ENCODE results near the gene MIGA2. TPM values are rescaled to one million over a fixed set of nuclear protein-coding genes. Genes with fewer than 3 reads are reported as not detected.

The MIGA2 gene
- total RNA-seq, 2 experiments from 2014 or later: 27.7 to 37.7 TPM

- DNase-seq (ENCODE audit: low spot score): no peak
- intact Hi-C loops (cut with micrococcal nuclease; ENCODE audit: unreplicated experiment): no loop called here
- peak overlapping the region; percentile 95 for H3K4me3 ChIP-seq (ENCODE audit: low read depth, low read length, poor library complexity, severe bottlenecking)
- ChIA-PET POLR2A (no interaction called here), CTCF (ENCODE audit: unreplicated experiment) (interaction anchor here (1.0 kb wide), 1 partner anchor 10 kb away, joined by 6 read pairs; the partner anchor contains the start of gene SH3GLB2)
- TF ChIP-seq EZH2phosphoT487 (IDR thresholded peaks at IDR 0.05; ENCODE audit: borderline replicate concordance, low read depth, low read length): no peak
- TF ChIP-seq CTCF (conservative IDR thresholded peaks at IDR 0.05; ENCODE audit: low read length): no peak
- no TSS peak for BruUV-seq (replicated peaks)
- no peak overlapping the region for H3K27ac ChIP-seq (ENCODE audit: low read depth, low read length, poor library complexity, severe bottlenecking)
- H3K4me1 ChIP-seq (ENCODE audit: insufficient read depth, low read length, poor library complexity, severe bottlenecking): peaks cover 22% of the 10 kb centered on the region
- peaks cover 17% of the 10 kb centered on the region for H3K79me2 ChIP-seq (ENCODE audit: insufficient read depth, low read depth, low read length)
- no peaks in the 10 kb centered on the region for H3K9me2 ChIP-seq (ENCODE audit: insufficient read depth, low read length)
- H3K36me3 ChIP-seq (ENCODE audit: insufficient read depth, low read length): peaks cover 22% of the 10 kb centered on the region
- H4K20me1 ChIP-seq (ENCODE audit: insufficient read depth, low read length): peaks cover 4% of the 10 kb centered on the region; the same call in 1 of the 2 replicates
- no peak overlapping the region for H2AFZ ChIP-seq (ENCODE audit: low read length)
- H3K9me3 ChIP-seq (ENCODE audit: low read length): no peaks in the 10 kb centered on the region
- peak overlapping the region; percentile 98 for H3K4me2 ChIP-seq (ENCODE audit: low read length)
Measured at GRCh38 chr9:129037767-129038098, 1.3 kb downstream of the MIGA2 start.

- POLR2A ChIA-PET: interaction anchor here (0.6 to 1.2 kb wide), 3 partner anchors 28 to 103 kb away, joined by 3 to 14 read pairs (median 4); partner anchors contain the start of gene DOLPP1
- no peak for TF ChIP-seq CTCF (conservative IDR thresholded peaks at IDR 0.05; ENCODE audit: low read length)
Measured at GRCh38 chr9:129038109-129038852, 1.9 kb downstream of the MIGA2 start.

GRCh38 chr9:129040113-129040643 lies 3.8 kb downstream of the MIGA2 start:
- no TSS peak for BruUV-seq (replicated peaks)
- Histone ChIP-seq H3K4me2 (ENCODE audit: low read length) (no peak overlapping the region), H3K27ac (ENCODE audit: low read depth, low read length, poor library complexity, severe bottlenecking) (no peak overlapping the region), H3K9me3 (ENCODE audit: low read length) (no peaks in the 10 kb centered on the region), H3K4me3 (ENCODE audit: low read depth, low read length, poor library complexity, severe bottlenecking) (no peak overlapping the region), H3K79me2 (ENCODE audit: insufficient read depth, low read depth, low read length) (peaks cover 17% of the 10 kb centered on the region), H3K36me3 (ENCODE audit: insufficient read depth, low read length) (peaks cover 26% of the 10 kb centered on the region), H3K9me2 (ENCODE audit: insufficient read depth, low read length) (no peaks in the 10 kb centered on the region), H4K20me1 (ENCODE audit: insufficient read depth, low read length) (peaks cover 4% of the 10 kb centered on the region; the same call in 1 of the 2 replicates), H2AFZ (ENCODE audit: low read length) (no peak overlapping the region), H3K4me1 (ENCODE audit: insufficient read depth, low read length, poor library complexity, severe bottlenecking) (peaks cover 22% of the 10 kb centered on the region)
- TF ChIP-seq EZH2phosphoT487 (IDR thresholded peaks at IDR 0.05; ENCODE audit: borderline replicate concordance, low read depth, low read length) (no peak), CTCF (conservative IDR thresholded peaks at IDR 0.05; ENCODE audit: low read length) (no peak)
- ChIA-PET CTCF (ENCODE audit: unreplicated experiment) (no interaction called here), POLR2A (no interaction called here)
- intact Hi-C loops (cut with micrococcal nuclease; ENCODE audit: unreplicated experiment): no loop called here
- no peak for DNase-seq (ENCODE audit: low spot score)

More at GRCh38 chr9:129038109-129038852, 1.9 kb downstream of the MIGA2 start:
- peaks cover 4% of the 10 kb centered on the region; the same call in 1 of the 2 replicates for H4K20me1 ChIP-seq (ENCODE audit: insufficient read depth, low read length)
- no peaks in the 10 kb centered on the region for H3K9me2 ChIP-seq (ENCODE audit: insufficient read depth, low read length)
- H2AFZ ChIP-seq (ENCODE audit: low read length): no peak overlapping the region
- no peaks in the 10 kb centered on the region for H3K9me3 ChIP-seq (ENCODE audit: low read length)
- no peak overlapping the region for H3K27ac ChIP-seq (ENCODE audit: low read depth, low read length, poor library complexity, severe bottlenecking)
- BruUV-seq (replicated peaks): no TSS peak
- peaks cover 23% of the 10 kb centered on the region for H3K36me3 ChIP-seq (ENCODE audit: insufficient read depth, low read length)
- peaks cover 22% of the 10 kb centered on the region for H3K4me1 ChIP-seq (ENCODE audit: insufficient read depth, low read length, poor library complexity, severe bottlenecking)
- DNase-seq (ENCODE audit: low spot score): no peak
- H3K79me2 ChIP-seq (ENCODE audit: insufficient read depth, low read depth, low read length): peaks cover 17% of the 10 kb centered on the region
- peak overlapping the region; percentile 95 for H3K4me3 ChIP-seq (ENCODE audit: low read depth, low read length, poor library complexity, severe bottlenecking)
- intact Hi-C loops (cut with micrococcal nuclease; ENCODE audit: unreplicated experiment): no loop called here
- peak overlapping the region; percentile 98 for H3K4me2 ChIP-seq (ENCODE audit: low read length)
- CTCF ChIA-PET (ENCODE audit: unreplicated experiment): interaction anchor here (1.0 kb wide), 1 partner anchor 10 kb away, joined by 6 read pairs; the partner anchor contains the start of gene SH3GLB2

Measured in OCI-LY7 (cell line).